GM13977 (cell line): ENCODE data around the gene COLEC12.

ENCODE experiments used
- DNase-seq: peaks from one replicate; pipeline ENCODE4 v3.0.0; 2012; ENCODE audit warnings: low spot score
- in situ Hi-C: fragments of 300-500 bp; cut with MboI; formaldehyde crosslinking; loops from one replicate; pipeline ENCODE4 v1.12.0; 2022; ENCODE audit warnings: low sequenced_read_pairs, low pct_unique_long_range_greater_than_20kb, mixed read lengths, inconsistent platforms; ENCODE audit not compliant: unreplicated experiment
- TF ChIP-seq, protein P1 (sequence below): IDR thresholded peaks from 2 replicates; pipeline ENCODE4 v1.5.1; 2012; ENCODE audit warnings: mild to moderate bottlenecking, control low read depth; ENCODE audit not compliant: insufficient read depth; ENCODE audit errors: extremely low read depth, missing control alignments

COLEC12 gene

DNA sequence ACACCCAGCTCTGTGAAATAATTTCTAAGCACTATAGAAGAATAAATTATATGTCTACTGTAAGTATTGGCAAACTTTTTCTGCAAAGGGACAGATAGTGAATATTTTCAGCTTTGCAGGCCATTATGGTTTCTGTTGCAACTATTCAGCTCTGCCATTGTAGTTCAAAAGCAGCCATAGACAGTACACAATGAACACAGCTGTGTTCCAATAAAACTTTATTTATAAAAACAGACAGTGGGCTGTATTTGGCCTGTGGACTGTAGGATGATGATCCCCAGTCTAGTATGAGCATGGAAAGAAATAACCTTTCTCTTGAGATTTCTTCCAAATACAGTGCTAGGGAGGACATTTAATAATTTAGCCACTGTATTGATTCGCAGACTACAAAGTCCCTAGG, 197.5 kb downstream of the COLEC12 start:
- in situ Hi-C loops = no loop called here
- TF ChIP-seq, protein P1, sequence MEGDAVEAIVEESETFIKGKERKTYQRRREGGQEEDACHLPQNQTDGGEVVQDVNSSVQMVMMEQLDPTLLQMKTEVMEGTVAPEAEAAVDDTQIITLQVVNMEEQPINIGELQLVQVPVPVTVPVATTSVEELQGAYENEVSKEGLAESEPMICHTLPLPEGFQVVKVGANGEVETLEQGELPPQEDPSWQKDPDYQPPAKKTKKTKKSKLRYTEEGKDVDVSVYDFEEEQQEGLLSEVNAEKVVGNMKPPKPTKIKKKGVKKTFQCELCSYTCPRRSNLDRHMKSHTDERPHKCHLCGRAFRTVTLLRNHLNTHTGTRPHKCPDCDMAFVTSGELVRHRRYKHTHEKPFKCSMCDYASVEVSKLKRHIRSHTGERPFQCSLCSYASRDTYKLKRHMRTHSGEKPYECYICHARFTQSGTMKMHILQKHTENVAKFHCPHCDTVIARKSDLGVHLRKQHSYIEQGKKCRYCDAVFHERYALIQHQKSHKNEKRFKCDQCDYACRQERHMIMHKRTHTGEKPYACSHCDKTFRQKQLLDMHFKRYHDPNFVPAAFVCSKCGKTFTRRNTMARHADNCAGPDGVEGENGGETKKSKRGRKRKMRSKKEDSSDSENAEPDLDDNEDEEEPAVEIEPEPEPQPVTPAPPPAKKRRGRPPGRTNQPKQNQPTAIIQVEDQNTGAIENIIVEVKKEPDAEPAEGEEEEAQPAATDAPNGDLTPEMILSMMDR = no peak

DNA sequence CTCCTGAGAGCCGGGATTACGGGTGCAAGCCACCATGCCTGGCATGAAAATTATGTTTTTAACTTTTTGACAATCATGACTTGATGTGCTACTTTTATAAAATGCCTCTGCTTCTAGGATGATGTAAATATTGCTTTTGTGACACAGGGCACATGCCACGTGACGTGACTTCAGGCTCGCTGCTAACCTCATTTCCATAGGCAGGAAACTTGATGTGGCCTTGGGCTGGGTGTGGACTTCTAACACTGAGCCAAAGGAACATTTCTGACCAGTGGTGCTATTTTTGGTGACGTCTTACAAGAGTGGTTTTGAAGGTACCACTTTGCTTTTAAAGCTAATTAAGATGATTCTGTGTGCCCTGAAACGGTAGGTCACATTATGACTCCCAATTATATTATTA, 198.4 kb downstream of the COLEC12 start:
- TF ChIP-seq, protein P1 = no peak
- DNase-seq = no peak
- in situ Hi-C loops = no loop called here

More for the DNA sequence above, 197.5 kb downstream of the COLEC12 start:
- DNase-seq = no peak

DNA sequence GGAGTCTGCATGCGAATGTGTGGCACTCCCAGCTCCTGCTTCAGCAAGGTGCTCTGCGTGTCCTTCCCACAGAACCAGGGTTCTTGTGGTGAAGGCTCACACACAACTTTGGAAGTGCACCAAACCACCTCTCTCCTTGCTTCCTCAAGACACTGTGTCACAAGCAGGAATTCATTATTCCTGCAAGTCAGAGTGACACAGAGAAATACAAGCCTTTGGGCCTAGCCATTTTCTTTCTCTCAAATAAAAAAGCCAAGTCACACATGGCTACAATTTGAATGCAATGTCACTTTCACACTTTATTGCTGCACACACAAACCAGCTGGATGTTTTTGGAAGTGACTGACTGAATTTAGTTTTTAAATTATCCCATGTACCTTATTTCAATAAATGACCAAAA, 202.6 kb downstream of the COLEC12 start:
- TF ChIP-seq, protein P1 = no peak
- no peak for DNase-seq
- in situ Hi-C loops = no loop called here

DNA sequence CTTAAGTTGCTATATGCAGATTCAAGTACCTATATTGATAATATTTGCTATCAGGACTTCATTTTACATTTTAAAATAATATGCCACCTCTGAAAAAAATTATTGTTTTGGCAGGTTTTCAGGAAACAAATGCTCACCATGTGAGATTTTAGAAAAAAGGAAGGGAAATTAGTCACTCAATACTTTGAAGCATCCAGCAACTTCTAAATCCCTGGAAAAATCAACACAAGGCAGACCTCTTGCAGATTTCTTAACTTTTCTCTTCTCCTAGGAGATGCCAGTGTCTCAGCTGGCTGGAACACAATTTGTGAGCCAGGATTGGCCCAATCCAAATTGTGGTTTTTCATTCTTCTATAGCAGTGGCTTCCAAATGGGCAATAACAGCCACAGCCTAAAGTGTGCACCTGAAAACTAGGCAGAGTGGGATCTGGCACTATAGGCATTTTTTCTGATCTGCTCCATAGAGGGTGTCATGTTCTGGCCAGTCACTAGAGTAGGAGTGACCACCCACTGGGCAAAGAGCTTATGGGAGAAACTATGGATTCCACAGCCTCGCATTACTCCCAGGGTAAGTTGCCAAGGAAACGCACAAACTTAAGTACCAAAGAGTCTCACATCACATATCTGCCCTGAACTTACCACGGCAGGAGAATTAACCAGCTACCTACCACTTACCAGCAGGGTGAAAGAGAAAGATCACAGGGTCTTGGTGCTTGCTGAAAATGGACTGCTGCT, 204.6 kb downstream of the COLEC12 start:
- TF ChIP-seq, protein P1 = no peak
- in situ Hi-C loops = no loop called here
- no peak for DNase-seq

DNA sequence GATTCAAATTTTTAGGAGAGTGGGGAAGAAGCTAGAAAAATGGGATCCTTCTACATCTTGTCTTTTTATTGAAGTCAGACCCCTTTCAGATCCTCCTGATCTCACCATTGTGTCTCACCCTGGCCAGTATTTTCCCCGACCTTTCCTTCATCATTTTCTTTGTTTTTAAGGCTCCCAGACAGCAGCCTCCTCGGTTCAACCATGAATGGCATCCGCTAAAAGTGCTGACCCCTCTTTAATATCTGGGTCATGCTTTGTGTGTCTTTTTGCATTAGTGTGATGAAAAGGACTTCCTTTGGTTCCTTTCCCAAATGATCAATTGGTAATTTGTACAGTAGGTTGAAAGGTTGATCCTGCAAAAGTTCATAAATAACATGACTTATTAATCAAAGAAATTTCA, 205.9 kb downstream of the COLEC12 start:
- DNase-seq = no peak
- TF ChIP-seq, protein P1 = no peak
- in situ Hi-C loops = no loop called here

DNA sequence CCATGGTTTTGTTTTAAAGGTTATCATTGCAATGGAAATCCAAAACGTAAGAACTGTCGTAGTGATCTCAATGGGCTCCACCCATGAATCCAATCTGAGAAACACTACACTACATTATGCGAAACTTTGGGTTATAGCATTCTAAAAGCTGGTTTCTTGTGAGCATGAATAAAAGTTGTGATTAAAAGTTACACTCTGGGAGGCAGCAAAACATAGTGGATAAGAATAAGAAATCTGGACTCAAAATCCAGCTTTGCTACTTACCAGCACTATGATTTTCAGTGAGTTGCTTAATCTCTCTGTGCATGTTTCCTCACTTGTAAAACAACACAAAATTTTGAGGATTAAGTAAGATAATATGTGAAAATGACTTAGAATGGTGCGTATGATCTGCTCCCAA, 207.0 kb downstream of the COLEC12 start:
- no peak for DNase-seq
- in situ Hi-C loops = no loop called here
- TF ChIP-seq, protein P1 = no peak
